NB4 (cell line): ENCODE data around the gene ZNF101.
"Not testable (repeated sequence)": the region's sequence is repeated elsewhere in the genome, so short reads cannot be mapped to it uniquely, and the experiment has no call there.

Experiments
- DNase-seq: peaks from one replicate; pipeline ENCODE4 v3.0.0; 2010; ENCODE audit warnings: low read depth
- H3K4me3 ChIP-seq: one replicate; pipeline ENCODE4 v1.5.1; 2011; ENCODE audit warnings: mild to moderate bottlenecking, low read depth, low read length, moderate library complexity
- MYC ChIP-seq: IDR thresholded peaks from 2 replicates; pipeline ENCODE4 v1.6.1; 2011; ENCODE audit warnings: low read depth, low read length
- POLR2A ChIP-seq: IDR thresholded peaks from 2 replicates; pipeline ENCODE4 v1.6.1; 2011; ENCODE audit warnings: mild to moderate bottlenecking; ENCODE audit not compliant: insufficient read length; ENCODE audit errors: extremely low read depth
- TF ChIP-seq, protein P1 (sequence below): IDR thresholded peaks from 2 replicates; pipeline ENCODE4 v1.6.1; 2011; ENCODE audit warnings: low read depth, low read length
- TF ChIP-seq, protein P2 (sequence below): IDR thresholded peaks from one replicate; pipeline ENCODE4 v1.5.1; 2012; ENCODE audit warnings: low read depth, low read length

ZNF101 gene

DNA sequence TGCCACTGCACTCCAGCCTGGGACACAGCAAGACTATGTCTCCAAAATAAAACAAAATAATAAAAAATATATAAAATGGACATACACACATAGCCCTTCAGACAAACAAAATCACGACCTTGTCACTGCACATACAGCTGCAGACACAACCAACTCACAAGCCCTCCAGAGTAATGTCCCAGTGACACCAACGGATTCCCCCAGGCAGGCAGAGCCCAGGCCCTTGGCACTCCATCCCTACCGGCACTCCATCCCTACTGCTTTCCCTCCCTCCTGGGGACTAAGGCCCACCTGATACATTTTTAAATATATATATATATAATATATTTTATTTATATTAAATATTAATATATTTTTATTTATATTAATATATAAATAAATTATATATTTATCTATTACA lies 18.5 kb downstream of the ZNF101 start:
- TF ChIP-seq, protein P1, sequence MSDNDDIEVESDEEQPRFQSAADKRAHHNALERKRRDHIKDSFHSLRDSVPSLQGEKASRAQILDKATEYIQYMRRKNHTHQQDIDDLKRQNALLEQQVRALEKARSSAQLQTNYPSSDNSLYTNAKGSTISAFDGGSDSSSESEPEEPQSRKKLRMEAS = no peak
- TF ChIP-seq, protein P2, sequence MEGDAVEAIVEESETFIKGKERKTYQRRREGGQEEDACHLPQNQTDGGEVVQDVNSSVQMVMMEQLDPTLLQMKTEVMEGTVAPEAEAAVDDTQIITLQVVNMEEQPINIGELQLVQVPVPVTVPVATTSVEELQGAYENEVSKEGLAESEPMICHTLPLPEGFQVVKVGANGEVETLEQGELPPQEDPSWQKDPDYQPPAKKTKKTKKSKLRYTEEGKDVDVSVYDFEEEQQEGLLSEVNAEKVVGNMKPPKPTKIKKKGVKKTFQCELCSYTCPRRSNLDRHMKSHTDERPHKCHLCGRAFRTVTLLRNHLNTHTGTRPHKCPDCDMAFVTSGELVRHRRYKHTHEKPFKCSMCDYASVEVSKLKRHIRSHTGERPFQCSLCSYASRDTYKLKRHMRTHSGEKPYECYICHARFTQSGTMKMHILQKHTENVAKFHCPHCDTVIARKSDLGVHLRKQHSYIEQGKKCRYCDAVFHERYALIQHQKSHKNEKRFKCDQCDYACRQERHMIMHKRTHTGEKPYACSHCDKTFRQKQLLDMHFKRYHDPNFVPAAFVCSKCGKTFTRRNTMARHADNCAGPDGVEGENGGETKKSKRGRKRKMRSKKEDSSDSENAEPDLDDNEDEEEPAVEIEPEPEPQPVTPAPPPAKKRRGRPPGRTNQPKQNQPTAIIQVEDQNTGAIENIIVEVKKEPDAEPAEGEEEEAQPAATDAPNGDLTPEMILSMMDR = no peak
- TF ChIP-seq MYC = no peak
- TF ChIP-seq POLR2A = no peak
- peak; percentile 49 for DNase-seq
- H3K4me3 ChIP-seq = no peak overlapping the region

DNA sequence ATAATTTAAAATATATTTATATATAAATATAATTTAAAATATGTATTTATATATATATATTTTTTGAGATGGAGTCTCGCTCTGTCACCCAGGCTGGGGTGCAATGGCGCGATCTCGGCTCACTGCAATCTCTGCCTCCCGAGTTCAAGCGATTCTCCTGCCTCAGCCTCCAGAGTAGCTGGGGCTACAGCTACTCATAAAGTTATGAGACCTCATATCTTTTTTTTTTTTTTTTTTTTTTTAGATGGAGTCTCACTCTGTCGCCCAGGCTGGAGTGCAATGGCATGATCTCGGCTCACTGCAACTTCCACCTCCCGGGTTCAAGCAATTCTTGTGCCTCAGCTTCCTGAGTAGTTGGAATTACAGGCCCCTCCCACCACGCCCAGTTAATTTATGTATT lies 20.4 kb downstream of the ZNF101 start:
- H3K4me3 ChIP-seq, DNase-seq: not testable (repeated sequence)

DNA sequence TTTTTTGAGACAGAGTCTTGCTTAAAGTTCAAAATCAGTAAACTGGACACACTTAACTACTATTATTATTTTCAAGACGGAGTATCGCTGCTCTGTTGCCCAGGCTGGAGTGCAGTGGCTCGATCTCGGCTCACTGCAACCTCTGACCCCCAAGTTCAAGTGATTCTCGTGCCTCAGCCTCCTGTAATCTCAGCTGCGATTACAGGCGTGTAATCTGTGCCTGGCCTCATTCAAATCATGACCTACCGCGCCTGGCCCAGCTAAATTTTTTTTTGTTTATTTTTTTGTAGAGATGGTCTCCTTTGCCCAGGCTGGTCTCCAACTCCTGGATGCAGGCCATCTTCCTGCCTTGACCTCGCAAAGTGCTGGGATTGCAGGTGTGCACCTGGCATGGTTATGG lies 23.0 kb downstream of the ZNF101 start:
- no peak overlapping the region for H3K4me3 ChIP-seq
- TF ChIP-seq MYC = no peak
- TF ChIP-seq, protein P1 = no peak
- TF ChIP-seq, protein P2 = no peak
- no peak for TF ChIP-seq POLR2A
- no peak for DNase-seq

DNA sequence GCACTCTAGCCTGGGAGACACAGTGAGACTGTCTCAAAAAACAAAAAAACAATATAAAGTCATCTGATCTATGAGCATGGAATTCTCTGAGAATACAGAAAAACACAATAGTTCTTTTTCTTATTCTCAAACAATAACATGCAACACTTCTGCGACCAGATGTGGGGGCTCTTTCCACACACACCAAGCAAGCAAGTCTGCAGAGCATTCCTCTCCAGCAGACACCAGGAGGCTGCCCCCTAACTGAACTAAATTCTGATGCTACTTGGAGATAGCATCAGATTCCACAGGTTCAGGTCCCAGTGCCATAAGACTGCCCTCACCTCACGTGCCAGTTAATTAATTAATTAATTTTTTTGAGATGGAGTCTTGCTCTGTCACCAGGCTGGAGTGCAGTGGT lies 27.7 kb downstream of the ZNF101 start:
- no peak overlapping the region for H3K4me3 ChIP-seq
- DNase-seq = no peak
- TF ChIP-seq POLR2A (no peak), MYC (no peak)
- TF ChIP-seq, protein P1 = no peak
- TF ChIP-seq, protein P2 = no peak

DNA sequence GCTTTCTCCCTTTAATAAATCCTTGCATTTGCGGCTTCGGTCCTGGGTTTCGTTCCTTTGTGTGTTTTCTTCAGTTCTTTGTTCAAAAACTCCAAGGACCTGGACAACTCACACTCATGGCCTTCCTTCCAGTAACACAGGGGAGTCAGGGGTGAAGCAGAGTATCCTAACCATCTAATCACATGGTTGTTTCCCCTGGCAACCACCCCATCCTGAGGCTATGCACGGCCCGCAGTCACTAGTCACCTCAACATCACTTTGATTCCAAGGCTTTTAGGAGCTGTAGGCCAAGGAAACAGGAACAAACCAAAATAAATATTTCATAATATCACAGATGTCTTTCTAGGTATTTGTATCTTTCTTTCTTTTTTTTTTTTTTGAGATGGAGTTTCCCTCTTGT lies 28.9 kb downstream of the ZNF101 start:
- no peak for DNase-seq
- TF ChIP-seq MYC (no peak), POLR2A (no peak)
- TF ChIP-seq, protein P1 = no peak
- TF ChIP-seq, protein P2 = no peak

DNA sequence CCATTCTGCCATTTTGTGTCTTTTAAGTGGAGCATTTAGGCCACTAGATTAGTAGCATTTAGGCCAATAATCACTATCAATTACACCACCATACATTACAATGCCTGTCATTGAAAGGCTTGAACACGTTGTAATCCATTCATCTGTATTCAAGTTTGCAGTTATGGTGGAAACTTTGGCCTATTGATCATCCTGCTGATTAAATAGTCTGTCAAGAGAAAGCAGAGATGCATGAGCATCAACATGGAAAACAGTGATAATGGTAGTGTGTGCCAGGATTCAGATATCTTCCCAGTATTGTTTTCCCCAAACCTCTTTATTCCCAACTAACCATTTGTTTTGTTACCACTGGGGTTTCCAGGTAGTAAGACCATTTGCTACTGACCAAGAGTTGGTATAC lies 31.9 kb downstream of the ZNF101 start:
- H3K4me3 ChIP-seq, DNase-seq: not testable (repeated sequence)

More for the DNA sequence above, 28.9 kb downstream of the ZNF101 start:
- H3K4me3 ChIP-seq = no peak overlapping the region

DNA sequence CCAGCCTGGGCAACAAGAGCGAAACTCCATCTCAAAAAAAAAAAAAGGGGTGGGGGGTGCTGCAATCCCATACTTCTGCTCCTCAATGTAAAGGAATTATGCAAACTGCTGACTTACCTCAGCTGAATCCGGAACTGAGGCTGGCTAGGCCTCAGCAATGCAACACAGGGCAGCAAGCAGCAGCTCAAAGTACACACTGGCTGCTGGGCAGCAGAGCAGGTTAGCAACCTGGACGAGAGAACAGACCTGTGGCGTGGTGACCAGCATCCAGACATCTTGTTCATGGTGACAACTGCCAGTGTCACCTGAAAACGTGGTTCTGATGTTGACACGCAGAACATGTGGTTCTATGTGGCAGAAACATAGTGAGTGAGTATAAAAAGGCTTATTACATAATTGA lies 36.2 kb downstream of the ZNF101 start:
- H3K4me3 ChIP-seq = no peak overlapping the region
- DNase-seq = no peak
- TF ChIP-seq MYC (no peak), POLR2A (no peak)
- TF ChIP-seq, protein P2 = no peak
- TF ChIP-seq, protein P1 = no peak
